Mesendoderm (in vitro differentiated cells): ENCODE data around the gene PPFIA4.

Experiments used
- DNase-seq: peaks from one replicate; pipeline ENCODE4 v3.0.0; 2013
- H2AK5ac ChIP-seq: 2 replicates; pipeline ENCODE4 v1.6.1; 2013; ENCODE audit warnings: low read length, inconsistent platforms
- H2BK120ac ChIP-seq: 2 replicates; pipeline ENCODE4 v1.6.1; 2013; ENCODE audit warnings: low read depth, mild to moderate bottlenecking, low read length, moderate library complexity, mixed read lengths
- H2BK15ac ChIP-seq: replicated peaks from 2 replicates; pipeline ENCODE4 v1.6.1; 2013; ENCODE audit warnings: low read depth, mild to moderate bottlenecking, moderate library complexity
- H2BK5ac ChIP-seq: 2 replicates; pipeline ENCODE4 v1.6.1; 2013; ENCODE audit warnings: low read length, inconsistent platforms
- H3K18ac ChIP-seq: 2 replicates; pipeline ENCODE4 v1.6.1; 2013; ENCODE audit warnings: mild to moderate bottlenecking, low read length, mixed read lengths
- H3K23ac ChIP-seq: one replicate; pipeline ENCODE4 v1.6.1; 2013; ENCODE audit warnings: low read length
- H3K27ac ChIP-seq: 2 replicates; pipeline ENCODE4 v1.5.1; 2013; ENCODE audit warnings: low read depth, mild to moderate bottlenecking, inconsistent platforms, low read length, moderate library complexity
- H3K27me3 ChIP-seq: 2 replicates; pipeline ENCODE4 v1.6.1; 2013; ENCODE audit warnings: low read length, control low read depth, mild to moderate bottlenecking, inconsistent platforms; ENCODE audit not compliant: insufficient read depth, poor library complexity
- H3K36me3 ChIP-seq: 2 replicates; pipeline ENCODE4 v1.6.1; 2013; ENCODE audit warnings: low read length, inconsistent platforms; ENCODE audit not compliant: control insufficient read depth, insufficient read depth
- H3K4ac ChIP-seq: one replicate; pipeline ENCODE4 v1.6.1; 2013; ENCODE audit warnings: low read depth, mild to moderate bottlenecking, low read length, moderate library complexity
- H3K4me1 ChIP-seq: 2 replicates; pipeline ENCODE4 v1.6.1; 2013; ENCODE audit warnings: low read depth, low read length, inconsistent platforms; ENCODE audit not compliant: control insufficient read depth
- H3K4me2 ChIP-seq: 2 replicates; pipeline ENCODE4 v1.6.1; 2013; ENCODE audit warnings: low read length
- H3K4me3 ChIP-seq: 2 replicates; pipeline ENCODE4 v1.5.1; 2013; ENCODE audit warnings: mild to moderate bottlenecking, low read length
- H3K56ac ChIP-seq: one replicate; pipeline ENCODE4 v1.6.1; 2013; ENCODE audit warnings: low read length
- H3K79me1 ChIP-seq: 2 replicates; pipeline ENCODE4 v1.6.1; 2013; ENCODE audit warnings: low read length, inconsistent platforms
- H3K79me2 ChIP-seq: 2 replicates; pipeline ENCODE4 v1.6.1; 2013; ENCODE audit warnings: mild to moderate bottlenecking, low read length; ENCODE audit not compliant: control insufficient read depth, insufficient read depth
- H3K9ac ChIP-seq: 2 replicates; pipeline ENCODE4 v1.6.1; 2013; ENCODE audit warnings: low read length, inconsistent platforms
- H4K5ac ChIP-seq: one replicate; pipeline ENCODE4 v1.6.1; 2013; ENCODE audit warnings: low read length
- H4K8ac ChIP-seq: one replicate; pipeline ENCODE4 v1.6.1; 2013; ENCODE audit warnings: low read depth, mild to moderate bottlenecking, control low read depth, low read length, moderate library complexity
- WGBS: extraction: QIAGEN DNeasy Blood & Tissue Kit; methylation state at CpG from one replicate; pipeline ENCODE4 v1.1.7; 2013; ENCODE audit warnings: low lambda C conversion rate, missing lambda C conversion rate; ENCODE audit not compliant: insufficient coverage; ENCODE audit errors: extremely low coverage; 5-methylcytosine and 5-hydroxymethylcytosine counted together

Gene PPFIA4

DNA sequence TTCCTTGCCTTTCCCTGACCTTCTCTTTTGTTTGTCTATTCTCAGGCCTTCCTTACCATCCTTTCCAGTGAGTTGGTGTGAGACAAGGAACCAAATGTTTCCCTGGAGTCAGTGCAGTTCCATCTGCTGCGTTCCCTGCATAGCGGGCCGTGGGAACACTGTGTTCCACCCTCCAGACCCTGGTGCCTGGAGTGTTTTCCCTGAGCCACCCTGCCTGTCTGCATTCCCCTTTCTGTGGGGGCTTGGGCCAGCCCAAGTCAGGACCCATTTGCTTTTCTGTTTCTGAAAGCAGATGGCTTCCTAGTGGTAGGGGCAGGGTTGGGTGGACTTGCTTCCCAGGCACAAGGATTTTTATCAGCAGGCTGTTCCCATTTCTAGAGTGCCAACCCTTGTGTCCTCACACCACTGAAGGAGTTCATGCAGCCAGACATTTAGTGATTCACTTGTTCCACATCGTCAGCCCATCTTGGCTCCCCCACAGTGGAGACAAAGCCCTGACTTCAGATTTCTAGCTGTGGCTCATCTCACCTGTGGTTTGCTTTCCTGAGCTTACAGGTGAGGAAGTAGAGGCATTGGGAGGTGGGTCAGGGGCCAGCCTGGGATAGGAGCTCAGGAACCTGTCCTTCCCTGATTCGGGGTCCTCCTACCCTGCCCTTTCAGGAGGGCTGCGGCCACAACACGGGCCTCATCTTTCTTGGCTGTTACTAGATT, 73.7 kb downstream of the PPFIA4 start:
- Histone ChIP-seq H3K79me2 (no peaks in the 10 kb centered on the region), H2AK5ac (no peak overlapping the region), H3K4ac (no peak overlapping the region), H3K18ac (no peak overlapping the region), H3K4me1 (no peaks in the 10 kb centered on the region), H3K27me3 (no peaks in the 10 kb centered on the region), H3K27ac (no peak overlapping the region), H3K23ac (no peak overlapping the region), H4K5ac (no peak overlapping the region), H3K79me1 (no peaks in the 10 kb centered on the region), H3K56ac (no peak overlapping the region), H3K4me2 (no peak overlapping the region), H2BK120ac (no peak overlapping the region), H3K9ac (no peak overlapping the region), H3K36me3 (no peaks in the 10 kb centered on the region), H3K4me3 (no peak overlapping the region), H4K8ac (no peak overlapping the region), H2BK15ac (no peak overlapping the region), H2BK5ac (no peak overlapping the region)
- no CpG with 5 or more reads among the region's 7 CpGs for WGBS
- no peak for DNase-seq

DNA sequence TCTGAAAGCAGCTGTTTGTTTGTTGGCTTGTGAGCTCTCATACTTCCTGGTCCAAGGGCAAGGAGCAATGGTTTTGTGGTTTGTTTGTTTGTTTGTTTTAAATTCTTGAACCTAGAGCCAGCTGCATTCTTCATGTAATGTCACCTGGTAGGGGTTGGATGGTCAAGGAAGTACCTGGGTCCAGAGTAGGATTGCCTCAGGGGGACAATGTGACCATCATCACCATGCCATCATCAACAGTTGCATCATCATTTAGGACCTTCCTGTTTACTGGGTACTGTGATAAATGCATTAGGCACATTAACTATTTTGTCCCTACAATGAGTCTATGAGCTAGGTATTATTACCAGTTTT, 74.2 kb downstream of the PPFIA4 start:
- Histone ChIP-seq H3K4me3 (no peak overlapping the region), H3K56ac (no peak overlapping the region), H2BK5ac (no peak overlapping the region), H3K4ac (no peak overlapping the region), H3K18ac (no peak overlapping the region), H3K27ac (no peak overlapping the region), H3K36me3 (no peaks in the 10 kb centered on the region), H4K5ac (no peak overlapping the region), H3K9ac (no peak overlapping the region), H3K27me3 (no peaks in the 10 kb centered on the region), H2BK15ac (no peak overlapping the region), H3K79me2 (no peaks in the 10 kb centered on the region), H2AK5ac (no peak overlapping the region), H3K4me2 (no peak overlapping the region), H4K8ac (no peak overlapping the region), H2BK120ac (no peak overlapping the region), H3K4me1 (no peaks in the 10 kb centered on the region), H3K79me1 (no peaks in the 10 kb centered on the region), H3K23ac (no peak overlapping the region)
- no peak for DNase-seq

DNA sequence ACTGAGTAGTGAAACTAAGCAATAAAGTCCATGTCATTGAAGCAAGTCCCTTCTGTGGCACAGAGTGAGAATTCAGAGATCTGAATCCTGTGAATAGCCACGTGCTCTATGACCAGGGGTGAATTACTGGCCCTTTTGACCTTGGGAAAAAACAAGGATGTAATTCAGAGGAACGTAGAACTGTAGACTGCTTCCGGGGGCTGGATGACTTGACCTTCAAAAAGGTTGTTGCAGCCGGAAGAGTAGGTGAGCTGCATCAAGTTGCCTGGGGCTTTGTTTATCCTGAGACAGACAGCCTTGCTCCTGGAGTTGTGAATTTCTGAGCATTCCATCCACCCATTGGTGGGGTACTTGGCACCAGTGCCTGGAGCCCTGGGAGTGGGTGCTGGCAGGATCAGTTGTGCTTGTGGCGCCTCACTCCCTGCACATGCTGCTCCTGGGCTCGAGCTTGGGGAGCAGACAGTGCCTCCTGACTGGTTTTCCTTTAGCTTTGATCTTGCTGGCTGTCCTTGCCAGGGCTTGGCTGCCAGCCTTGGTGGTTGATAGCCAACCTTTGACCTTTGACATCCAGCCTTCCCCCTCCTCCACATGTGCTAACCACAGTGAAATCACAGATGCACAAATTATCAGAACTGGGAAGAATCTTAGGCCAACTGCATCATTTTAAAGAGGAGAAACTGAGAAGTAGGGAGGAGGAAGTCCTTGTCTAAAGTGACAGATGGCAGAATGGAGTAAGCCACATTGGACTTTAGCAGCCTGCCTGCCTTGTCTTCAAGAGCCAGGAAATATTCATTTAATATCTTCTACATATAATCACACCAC, 75.7 kb downstream of the PPFIA4 start:
- H2BK5ac ChIP-seq: no peak overlapping the region
- no peaks in the 10 kb centered on the region for H3K79me2 ChIP-seq
- no peak overlapping the region for H4K5ac ChIP-seq
- no peak overlapping the region for H3K56ac ChIP-seq
- H3K23ac ChIP-seq: no peak overlapping the region
- no peaks in the 10 kb centered on the region for H3K4me1 ChIP-seq
- H3K4me3 ChIP-seq: no peak overlapping the region
- DNase-seq: no peak
- no peak overlapping the region for H2BK120ac ChIP-seq
- no peaks in the 10 kb centered on the region for H3K36me3 ChIP-seq
- H2BK15ac ChIP-seq: no peak overlapping the region
- H3K79me1 ChIP-seq: no peaks in the 10 kb centered on the region
- H3K4ac ChIP-seq: no peak overlapping the region
- H2AK5ac ChIP-seq: no peak overlapping the region
- H3K9ac ChIP-seq: no peak overlapping the region
- H3K4me2 ChIP-seq: no peak overlapping the region
- no peak overlapping the region for H3K27ac ChIP-seq
- H3K27me3 ChIP-seq: no peaks in the 10 kb centered on the region
- no peak overlapping the region for H4K8ac ChIP-seq
- no peak overlapping the region for H3K18ac ChIP-seq
- WGBS: no CpG with 5 or more reads among the region's 6 CpGs

- Histone ChIP-seq H3K4me2 (no peak overlapping the region), H2BK15ac (no peak overlapping the region), H3K27me3 (no peaks in the 10 kb centered on the region), H2BK120ac (no peak overlapping the region), H3K27ac (no peak overlapping the region), H3K18ac (no peak overlapping the region), H3K4me1 (no peaks in the 10 kb centered on the region), H3K56ac (no peak overlapping the region), H2BK5ac (no peak overlapping the region), H3K4ac (no peak overlapping the region), H3K79me1 (no peaks in the 10 kb centered on the region), H4K5ac (no peak overlapping the region), H3K23ac (no peak overlapping the region), H4K8ac (no peak overlapping the region), H3K4me3 (no peak overlapping the region), H3K9ac (no peak overlapping the region), H3K36me3 (no peaks in the 10 kb centered on the region), H2AK5ac (no peak overlapping the region), H3K79me2 (no peaks in the 10 kb centered on the region)
- DNase-seq: no peak
- WGBS: no CpG with 5 or more reads among the region's 4 CpGs
Measured at GRCh38 chr1:203103216-203103615, 76.9 kb downstream of the PPFIA4 start.

- H3K4ac ChIP-seq: no peak overlapping the region
- H3K23ac ChIP-seq: no peak overlapping the region
- H3K18ac ChIP-seq: no peak overlapping the region
- no peak overlapping the region for H3K56ac ChIP-seq
- no peaks in the 10 kb centered on the region for H3K36me3 ChIP-seq
- no peaks in the 10 kb centered on the region for H3K79me1 ChIP-seq
- H3K27ac ChIP-seq: no peak overlapping the region
- H3K4me2 ChIP-seq: no peak overlapping the region
- no peak for DNase-seq
- H2AK5ac ChIP-seq: no peak overlapping the region
- H2BK120ac ChIP-seq: no peak overlapping the region
- no peaks in the 10 kb centered on the region for H3K27me3 ChIP-seq
- H3K4me3 ChIP-seq: no peak overlapping the region
- no peaks in the 10 kb centered on the region for H3K79me2 ChIP-seq
- H3K4me1 ChIP-seq: no peaks in the 10 kb centered on the region
- H4K8ac ChIP-seq: no peak overlapping the region
- no peak overlapping the region for H2BK5ac ChIP-seq
- H3K9ac ChIP-seq: no peak overlapping the region
- no CpG with 5 or more reads among the region's 6 CpGs for WGBS
- H2BK15ac ChIP-seq: no peak overlapping the region
- no peak overlapping the region for H4K5ac ChIP-seq
Measured at GRCh38 chr1:203103829-203104495, 77.7 kb downstream of the PPFIA4 start.
